Measurements from ENCODE around the gene POLR1A.

DNA sequence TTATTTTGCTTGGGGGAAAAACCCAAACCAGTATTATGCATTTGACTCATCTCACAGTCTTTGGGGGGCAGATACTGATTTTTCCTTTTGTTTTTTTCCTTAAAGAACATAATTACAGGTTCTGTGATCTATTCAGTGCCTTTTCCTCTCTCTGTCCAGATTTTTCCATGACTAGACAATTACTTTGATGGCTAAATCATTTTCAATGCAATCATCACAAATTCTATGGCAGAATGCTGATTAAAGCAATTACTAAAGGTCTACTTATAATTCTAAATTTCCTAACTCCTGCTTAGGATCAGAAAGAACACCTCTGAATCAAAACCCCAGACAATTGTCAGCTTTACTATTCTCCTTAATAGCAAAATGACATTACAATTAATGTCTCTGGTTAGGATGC lies 38.8 kb downstream of the POLR1A start:
- no peak for TF ChIP-seq KAT7 (CRISPR knock-in tag; IDR thresholded peaks at IDR 0.05; ENCODE audit: borderline replicate concordance)
- no peak for TF ChIP-seq NFYB (CRISPR knock-in tag; conservative IDR thresholded peaks at IDR 0.05; ENCODE audit: low read depth)
- TF ChIP-seq, protein P1, sequence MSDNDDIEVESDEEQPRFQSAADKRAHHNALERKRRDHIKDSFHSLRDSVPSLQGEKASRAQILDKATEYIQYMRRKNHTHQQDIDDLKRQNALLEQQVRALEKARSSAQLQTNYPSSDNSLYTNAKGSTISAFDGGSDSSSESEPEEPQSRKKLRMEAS (CRISPR knock-in tag; IDR thresholded peaks at IDR 0.05): no peak
- TF ChIP-seq, protein P2, sequence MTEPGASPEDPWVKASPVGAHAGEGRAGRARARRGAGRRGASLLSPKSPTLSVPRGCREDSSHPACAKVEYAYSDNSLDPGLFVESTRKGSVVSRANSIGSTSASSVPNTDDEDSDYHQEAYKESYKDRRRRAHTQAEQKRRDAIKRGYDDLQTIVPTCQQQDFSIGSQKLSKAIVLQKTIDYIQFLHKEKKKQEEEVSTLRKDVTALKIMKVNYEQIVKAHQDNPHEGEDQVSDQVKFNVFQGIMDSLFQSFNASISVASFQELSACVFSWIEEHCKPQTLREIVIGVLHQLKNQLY (CRISPR knock-in tag; IDR thresholded peaks at IDR 0.05): no peak
- TF ChIP-seq CBFB (CRISPR knock-in tag; IDR thresholded peaks at IDR 0.05; ENCODE audit: low read depth): no peak
- TF ChIP-seq, protein P3, sequence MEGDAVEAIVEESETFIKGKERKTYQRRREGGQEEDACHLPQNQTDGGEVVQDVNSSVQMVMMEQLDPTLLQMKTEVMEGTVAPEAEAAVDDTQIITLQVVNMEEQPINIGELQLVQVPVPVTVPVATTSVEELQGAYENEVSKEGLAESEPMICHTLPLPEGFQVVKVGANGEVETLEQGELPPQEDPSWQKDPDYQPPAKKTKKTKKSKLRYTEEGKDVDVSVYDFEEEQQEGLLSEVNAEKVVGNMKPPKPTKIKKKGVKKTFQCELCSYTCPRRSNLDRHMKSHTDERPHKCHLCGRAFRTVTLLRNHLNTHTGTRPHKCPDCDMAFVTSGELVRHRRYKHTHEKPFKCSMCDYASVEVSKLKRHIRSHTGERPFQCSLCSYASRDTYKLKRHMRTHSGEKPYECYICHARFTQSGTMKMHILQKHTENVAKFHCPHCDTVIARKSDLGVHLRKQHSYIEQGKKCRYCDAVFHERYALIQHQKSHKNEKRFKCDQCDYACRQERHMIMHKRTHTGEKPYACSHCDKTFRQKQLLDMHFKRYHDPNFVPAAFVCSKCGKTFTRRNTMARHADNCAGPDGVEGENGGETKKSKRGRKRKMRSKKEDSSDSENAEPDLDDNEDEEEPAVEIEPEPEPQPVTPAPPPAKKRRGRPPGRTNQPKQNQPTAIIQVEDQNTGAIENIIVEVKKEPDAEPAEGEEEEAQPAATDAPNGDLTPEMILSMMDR (IDR thresholded peaks at IDR 0.05): no peak
- TF ChIP-seq ZNF138 (CRISPR knock-in tag; conservative IDR thresholded peaks at IDR 0.05): no peak
- TF ChIP-seq TEAD4 (CRISPR knock-in tag; IDR thresholded peaks at IDR 0.05): no peak
- no peak for TF ChIP-seq SP1 (CRISPR knock-in tag; conservative IDR thresholded peaks at IDR 0.05)
- no peak for TF ChIP-seq CREB1 (CRISPR knock-in tag; IDR thresholded peaks at IDR 0.05)
